Hepatocyte (in vitro differentiated cells): ENCODE results near the gene RPP30.

Experiments
- EZH2 ChIP-seq: fragments of 200-600 bp; sonication (generic); IDR thresholded peaks from 2 replicates; pipeline ENCODE4 v1.6.1; 2016; ENCODE audit warnings: antibody characterized with exemption, mild to moderate bottlenecking, borderline replicate concordance
- TF ChIP-seq, protein P1 (sequence below): fragments of 200-600 bp; sonication (generic); IDR thresholded peaks from 2 replicates; pipeline ENCODE4 v1.5.1; 2016; ENCODE audit warnings: antibody characterized with exemption, mild to moderate bottlenecking; ENCODE audit not compliant: poor library complexity

- TF ChIP-seq, protein P1, sequence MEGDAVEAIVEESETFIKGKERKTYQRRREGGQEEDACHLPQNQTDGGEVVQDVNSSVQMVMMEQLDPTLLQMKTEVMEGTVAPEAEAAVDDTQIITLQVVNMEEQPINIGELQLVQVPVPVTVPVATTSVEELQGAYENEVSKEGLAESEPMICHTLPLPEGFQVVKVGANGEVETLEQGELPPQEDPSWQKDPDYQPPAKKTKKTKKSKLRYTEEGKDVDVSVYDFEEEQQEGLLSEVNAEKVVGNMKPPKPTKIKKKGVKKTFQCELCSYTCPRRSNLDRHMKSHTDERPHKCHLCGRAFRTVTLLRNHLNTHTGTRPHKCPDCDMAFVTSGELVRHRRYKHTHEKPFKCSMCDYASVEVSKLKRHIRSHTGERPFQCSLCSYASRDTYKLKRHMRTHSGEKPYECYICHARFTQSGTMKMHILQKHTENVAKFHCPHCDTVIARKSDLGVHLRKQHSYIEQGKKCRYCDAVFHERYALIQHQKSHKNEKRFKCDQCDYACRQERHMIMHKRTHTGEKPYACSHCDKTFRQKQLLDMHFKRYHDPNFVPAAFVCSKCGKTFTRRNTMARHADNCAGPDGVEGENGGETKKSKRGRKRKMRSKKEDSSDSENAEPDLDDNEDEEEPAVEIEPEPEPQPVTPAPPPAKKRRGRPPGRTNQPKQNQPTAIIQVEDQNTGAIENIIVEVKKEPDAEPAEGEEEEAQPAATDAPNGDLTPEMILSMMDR = no peak
- no peak for TF ChIP-seq EZH2
These were observed 43.9 kb downstream of the RPP30 start for GRCh38 chr10:90915766-90916075.
